NCI-H1436 treated with DMSO at 0.1 percent for 48 hours (cell line): ENCODE measurements around the gene PTPN1.
"Not testable (repeated sequence)": the region's sequence is repeated elsewhere in the genome, so short reads cannot be mapped to it uniquely, and the experiment has no call there.

Source experiments
- DNase-seq: peaks from one replicate; lab custom pipeline; 2025; lab: John Stamatoyannopoulos, UW

Gene PTPN1

GRCh38 chr20:50558483-50558925, 48.3 kb downstream of the PTPN1 start:
- no peak for DNase-seq

- DNase-seq = no peak
These were observed 49.0 kb downstream of the PTPN1 start for GRCh38 chr20:50559149-50559548.

GRCh38 chr20:50559856-50560638, 49.9 kb downstream of the PTPN1 start:
- no peak for DNase-seq

DNA sequence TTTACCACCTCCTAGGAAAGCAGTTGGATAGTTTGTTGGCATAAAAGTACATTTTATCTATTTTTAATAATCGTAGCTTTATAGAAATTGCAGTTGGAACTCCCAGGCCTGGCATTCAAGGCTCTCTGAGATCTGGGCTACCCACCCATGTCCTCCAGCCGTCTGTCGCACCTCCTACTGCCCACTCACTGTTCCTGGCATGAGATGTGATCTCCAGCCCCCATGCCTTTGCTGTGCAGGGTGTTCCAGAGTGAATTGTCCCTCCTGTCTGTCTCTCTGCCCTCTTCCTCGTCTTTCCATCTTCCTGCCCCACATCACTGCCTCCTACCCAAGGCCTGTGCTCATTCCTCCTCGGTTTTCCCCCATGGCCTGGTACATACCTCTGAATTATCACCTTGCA, 50.7 kb downstream of the PTPN1 start:
- no peak for DNase-seq

DNA sequence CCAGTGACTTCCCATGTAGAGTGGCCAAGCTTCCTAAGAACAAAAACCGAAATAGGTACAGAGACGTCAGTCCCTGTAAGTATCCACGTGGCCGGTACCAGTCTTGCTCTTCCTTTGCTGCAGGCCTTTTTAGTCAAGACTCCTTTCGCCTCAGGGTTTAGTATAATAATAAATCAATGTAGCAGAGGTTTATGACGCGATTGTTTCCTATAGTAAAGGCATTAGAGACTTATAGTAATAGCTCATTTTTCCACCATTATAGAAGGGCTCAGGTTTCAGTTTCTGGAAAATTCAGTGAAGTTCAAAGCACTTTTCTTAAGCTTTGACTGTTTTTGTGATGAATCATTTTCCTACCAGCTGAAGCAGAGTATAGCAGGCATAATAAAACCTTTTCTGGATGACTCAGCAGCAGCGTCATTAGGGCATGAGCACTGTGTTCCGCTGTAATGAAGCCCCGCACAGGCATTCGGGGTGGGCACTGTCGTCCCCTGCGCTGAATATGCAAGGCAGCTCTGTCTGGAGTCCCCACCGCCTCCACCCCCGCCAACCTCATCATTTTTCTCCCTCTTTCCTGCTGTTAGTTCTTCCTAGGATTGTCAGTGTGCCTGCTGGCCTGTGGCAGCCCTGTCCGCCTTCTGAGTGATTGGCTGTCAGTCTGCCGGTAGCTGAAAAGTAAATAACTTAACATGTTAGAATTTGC, 51.3 kb downstream of the PTPN1 start:
- no peak for DNase-seq

- DNase-seq = no peak
These were observed 52.1 kb downstream of the PTPN1 start for GRCh38 chr20:50562262-50562701.

GRCh38 chr20:50563133-50563944, 53.2 kb downstream of the PTPN1 start:
- no peak for DNase-seq

GRCh38 chr20:50565383-50565782, 55.2 kb downstream of the PTPN1 start:
- no peak for DNase-seq

GRCh38 chr20:50565871-50566270, 55.7 kb downstream of the PTPN1 start:
- no peak for DNase-seq

- no peak for DNase-seq
These were observed 57.8 kb downstream of the PTPN1 start for GRCh38 chr20:50567860-50568548.

DNA sequence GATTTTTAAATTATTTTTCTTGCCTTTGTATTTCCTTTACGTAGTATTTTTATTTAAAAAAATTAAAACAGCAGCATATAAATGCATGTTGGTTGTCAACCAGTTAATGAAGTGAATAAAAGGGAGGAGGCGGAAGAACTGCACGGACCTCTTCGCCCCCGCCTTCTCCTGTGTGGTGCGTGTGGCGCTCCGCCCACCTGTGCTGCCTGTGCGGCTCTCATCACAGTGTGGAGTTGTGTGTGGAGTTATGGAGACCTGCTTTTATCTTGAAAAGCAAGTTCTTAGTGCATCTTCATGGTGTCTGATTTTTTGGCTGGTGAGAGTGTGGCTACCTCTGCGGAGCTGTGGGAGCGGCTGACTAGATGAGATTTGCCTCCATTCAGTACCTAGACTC, 58.4 kb downstream of the PTPN1 start:
- DNase-seq = no peak

DNA sequence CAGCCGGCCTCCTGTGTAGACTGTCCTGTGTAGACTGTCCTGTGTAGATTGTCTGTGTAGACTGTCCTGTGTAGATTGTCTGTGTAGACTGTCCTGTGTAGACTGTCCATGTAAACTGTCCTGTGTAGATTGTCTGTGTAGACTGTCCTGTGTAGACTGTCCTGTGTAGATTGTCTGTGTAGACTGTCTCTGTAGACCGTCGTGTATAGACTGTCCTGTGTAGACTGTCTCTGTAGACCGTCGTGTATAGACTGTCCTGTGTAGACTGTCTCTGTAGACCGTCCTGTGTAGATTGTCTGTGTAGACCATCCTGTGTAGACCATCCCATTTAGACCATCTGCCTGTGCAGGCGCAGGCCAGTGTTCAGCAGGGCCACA, 59.3 kb downstream of the PTPN1 start:
- DNase-seq = not testable (repeated sequence)

GRCh38 chr20:50569864-50570836, 60.0 kb downstream of the PTPN1 start:
- DNase-seq = no peak

DNA sequence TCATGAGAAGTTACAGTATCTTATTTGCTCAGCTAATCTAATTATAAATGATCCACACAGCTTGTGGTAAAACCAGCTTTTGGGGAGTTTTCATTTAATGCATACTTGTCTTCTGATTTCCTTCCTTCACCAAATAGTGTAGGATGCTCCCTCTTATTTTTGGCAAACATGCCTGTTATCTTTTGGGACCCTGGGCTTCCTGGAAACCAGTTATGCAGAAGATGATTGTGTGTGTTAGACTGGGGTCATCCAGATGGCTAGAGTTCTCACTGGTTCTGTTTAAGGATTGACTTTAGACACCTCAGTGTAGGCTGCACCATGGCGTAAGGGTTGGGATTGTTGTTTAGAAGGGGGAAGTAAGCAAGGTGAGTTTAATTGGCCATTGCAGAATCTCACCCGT, 61.3 kb downstream of the PTPN1 start:
- no peak for DNase-seq

DNA sequence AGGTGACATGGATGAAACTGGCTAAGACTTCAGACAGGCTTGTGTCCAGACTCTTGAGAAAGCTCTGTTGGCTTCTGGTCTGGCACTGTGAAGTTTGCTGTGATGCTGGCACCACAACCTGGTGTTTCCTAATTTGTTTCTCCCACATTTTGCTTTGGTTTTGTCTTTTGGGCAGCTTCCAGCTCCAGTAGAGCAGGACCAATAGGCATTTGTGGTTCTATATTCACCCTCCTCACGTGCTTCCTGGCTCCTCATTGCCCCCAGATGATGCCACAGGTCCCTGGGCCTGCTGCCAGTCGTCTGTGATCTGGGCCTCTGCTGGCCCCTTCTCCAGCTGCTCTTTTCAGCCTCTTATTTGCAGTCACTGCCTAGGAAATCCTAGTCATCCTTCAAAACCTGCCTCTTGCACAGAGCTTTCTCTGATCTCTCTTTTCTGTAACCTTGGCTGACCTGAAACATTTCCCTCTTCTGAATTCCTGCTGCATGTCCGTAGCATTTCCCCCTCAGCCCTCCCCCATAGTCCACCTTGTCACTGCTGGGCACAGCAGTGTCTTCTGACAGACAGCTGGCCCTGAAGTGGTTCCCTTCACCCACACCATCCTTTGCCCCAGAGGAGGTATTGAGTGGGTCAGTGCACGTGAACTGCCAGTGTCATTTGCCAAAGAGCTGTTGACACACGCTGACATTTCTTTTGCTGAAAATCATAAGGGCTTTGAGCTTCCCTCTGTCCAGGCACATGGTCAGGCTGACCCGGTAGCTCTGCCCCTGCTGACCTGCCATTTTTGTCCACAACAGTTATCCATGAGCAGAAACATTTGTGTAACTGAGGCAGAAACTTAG, 63.0 kb downstream of the PTPN1 start:
- DNase-seq = no peak

GRCh38 chr20:50574108-50574507, 63.9 kb downstream of the PTPN1 start:
- DNase-seq = no peak

DNA sequence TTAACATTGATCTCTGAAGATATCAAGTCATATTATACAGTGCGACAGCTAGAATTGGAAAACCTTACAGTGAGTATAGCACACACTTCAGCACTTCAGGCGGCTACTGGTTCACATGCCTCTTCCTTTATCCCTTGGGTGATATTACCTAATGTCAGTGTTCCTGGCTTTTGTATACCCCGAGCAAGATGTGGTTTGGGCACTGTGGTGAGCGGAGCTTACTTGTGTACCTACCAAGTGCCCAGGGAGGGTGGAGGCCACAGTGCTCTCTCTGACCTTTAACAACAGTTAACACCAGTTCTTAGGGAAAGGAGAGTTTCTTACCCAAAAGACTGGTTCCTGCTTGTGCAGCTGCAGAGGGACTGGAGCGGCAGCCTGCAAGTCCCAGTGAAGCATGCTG, 64.4 kb downstream of the PTPN1 start:
- no peak for DNase-seq

- no peak for DNase-seq
These were observed 65.9 kb downstream of the PTPN1 start for GRCh38 chr20:50575865-50576720.
